Measurements from ENCODE around the gene CLCN2.
A peak's percentile ranks its signal among the peaks of the same experiment; 100 is the strongest.

CLCN2 gene

GRCh38 chr3:184371570-184372018, 10.2 kb upstream of the CLCN2 start:
- peak; percentile 100 for TF ChIP-seq CTCF (IDR thresholded peaks at IDR 0.05; ENCODE audit: control insufficient read depth, insufficient read depth, low read depth, low read length, missing control alignments)
- peak; percentile 73 for DNase-seq (ENCODE audit: low read depth)
- no peak overlapping the region for H3K4me3 ChIP-seq (ENCODE audit: control insufficient read depth, low read depth, low read length)

GRCh38 chr3:184368586-184369183, 7.3 kb upstream of the CLCN2 start:
- no peak overlapping the region for H3K4me3 ChIP-seq (ENCODE audit: control insufficient read depth, low read depth, low read length)
- TF ChIP-seq CTCF (IDR thresholded peaks at IDR 0.05; ENCODE audit: control insufficient read depth, insufficient read depth, low read depth, low read length, missing control alignments), result no peak
- DNase-seq (ENCODE audit: low read depth), result peak; percentile 54

- H3K4me3 ChIP-seq (ENCODE audit: control insufficient read depth, low read depth, low read length), result no peak overlapping the region
- no peak for DNase-seq (ENCODE audit: low read depth)
- TF ChIP-seq CTCF (IDR thresholded peaks at IDR 0.05; ENCODE audit: control insufficient read depth, insufficient read depth, low read depth, low read length, missing control alignments), result no peak
Measured at GRCh38 chr3:184368116-184368515, 6.7 kb upstream of the CLCN2 start.

GRCh38 chr3:184366619-184367289, 5.3 kb upstream of the CLCN2 start:
- no peak for TF ChIP-seq CTCF (IDR thresholded peaks at IDR 0.05; ENCODE audit: control insufficient read depth, insufficient read depth, low read depth, low read length, missing control alignments)
- no peak overlapping the region for H3K4me3 ChIP-seq (ENCODE audit: control insufficient read depth, low read depth, low read length)
- peak; percentile 81 for DNase-seq (ENCODE audit: low read depth)

- peak; percentile 87 for DNase-seq (ENCODE audit: low read depth)
Measured at GRCh38 chr3:184362668-184363546, 1.5 kb upstream of the CLCN2 start.

More at GRCh38 chr3:184362668-184363546, 1.5 kb upstream of the CLCN2 start:
- peak; percentile 62 for TF ChIP-seq CTCF (IDR thresholded peaks at IDR 0.05; ENCODE audit: control insufficient read depth, insufficient read depth, low read depth, low read length, missing control alignments)
- H3K4me3 ChIP-seq (ENCODE audit: control insufficient read depth, low read depth, low read length), result peak overlapping the region; percentile 91
